ENCODE data around the gene COL11A2.

The COL11A2 gene

GRCh38 chr6:33114406-33114805 lies 77.9 kb downstream of the COL11A2 start:
- no peak for DNase-seq

- DNase-seq = no peak
These were observed 78.5 kb downstream of the COL11A2 start for GRCh38 chr6:33113755-33114154.

All from activated naive CD4-positive, alpha-beta T cell (primary cell).